IPS DF 4.7 (cell line): Measurements from ENCODE around the gene STAC3.

ENCODE experiments used
- DNase-seq: peaks from one replicate; pipeline ENCODE4 v3.0.0-alpha.2; 2013; ENCODE audit warnings: low spot score; ENCODE audit errors: extremely low read depth

Gene STAC3

DNA sequence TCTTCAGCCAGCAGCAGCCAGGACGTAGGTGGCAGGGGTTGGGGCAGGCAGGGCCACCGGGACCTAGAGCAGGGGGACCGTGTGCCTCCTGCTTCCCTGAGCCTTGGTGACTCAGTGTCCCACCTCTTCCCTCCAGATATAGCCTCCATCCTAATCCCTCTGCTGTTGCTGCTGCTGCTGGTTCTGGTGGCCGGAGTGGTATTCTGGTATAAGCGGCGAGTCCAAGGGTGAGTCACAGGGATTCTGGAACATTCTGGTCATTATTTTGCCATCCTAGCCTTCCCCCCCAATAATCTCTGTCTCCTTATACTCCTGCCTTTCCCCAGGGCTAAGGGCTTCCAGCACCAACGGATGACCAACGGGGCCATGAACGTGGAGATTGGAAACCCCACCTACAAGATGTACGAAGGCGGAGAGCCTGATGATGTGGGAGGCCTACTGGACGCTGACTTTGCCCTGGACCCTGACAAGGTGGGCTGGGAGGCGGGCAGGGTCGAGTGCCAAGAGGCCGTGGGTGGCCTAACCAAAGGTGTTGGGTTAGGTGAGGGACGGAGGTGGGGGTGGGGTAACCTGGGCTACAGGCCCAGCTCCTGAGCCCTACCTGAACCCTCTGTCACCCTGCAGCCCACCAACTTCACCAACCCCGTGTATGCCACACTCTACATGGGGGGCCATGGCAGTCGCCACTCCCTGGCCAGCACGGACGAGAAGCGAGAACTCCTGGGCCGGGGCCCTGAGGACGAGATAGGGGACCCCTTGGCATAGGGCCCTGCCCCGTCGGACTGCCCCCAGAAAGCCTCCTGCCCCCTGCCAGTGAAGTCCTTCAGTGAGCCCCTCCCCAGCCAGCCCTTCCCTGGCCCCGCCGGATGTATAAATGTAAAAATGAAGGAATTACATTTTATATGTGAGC lies 38.9 kb downstream of the STAC3 start:
- DNase-seq = no peak

DNA sequence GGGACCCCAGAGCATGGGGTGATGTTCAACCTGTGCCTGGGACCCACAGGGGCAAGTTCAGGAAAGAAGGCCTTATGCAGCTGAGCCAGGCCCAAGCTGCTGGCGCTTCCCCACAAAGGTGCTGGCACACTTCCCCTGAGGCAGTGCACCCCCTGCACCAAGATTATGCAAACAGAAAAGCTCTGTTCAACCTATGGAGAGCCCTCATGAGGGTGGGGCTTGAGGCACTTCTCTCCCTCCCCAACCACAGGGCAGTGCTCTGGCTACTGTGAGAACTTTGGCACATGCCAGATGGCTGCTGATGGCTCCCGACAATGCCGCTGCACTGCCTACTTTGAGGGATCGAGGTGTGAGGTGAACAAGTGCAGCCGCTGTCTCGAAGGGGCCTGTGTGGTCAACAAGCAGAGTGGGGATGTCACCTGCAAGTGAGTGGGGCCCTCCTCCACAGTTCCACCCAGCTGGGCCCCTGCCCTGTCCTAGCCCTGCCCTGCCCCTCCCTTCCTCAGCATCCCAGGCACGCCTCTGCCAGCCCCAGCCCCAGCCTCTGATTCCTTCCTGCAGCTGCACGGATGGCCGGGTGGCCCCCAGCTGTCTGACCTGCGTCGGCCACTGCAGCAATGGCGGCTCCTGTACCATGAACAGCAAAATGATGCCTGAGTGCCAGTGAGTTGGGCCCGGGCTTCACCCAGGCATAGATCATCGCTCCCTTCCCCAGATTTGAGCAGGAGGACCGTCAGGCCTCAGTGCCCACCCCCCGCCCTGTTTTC lies 39.9 kb downstream of the STAC3 start:
- no peak for DNase-seq

DNA sequence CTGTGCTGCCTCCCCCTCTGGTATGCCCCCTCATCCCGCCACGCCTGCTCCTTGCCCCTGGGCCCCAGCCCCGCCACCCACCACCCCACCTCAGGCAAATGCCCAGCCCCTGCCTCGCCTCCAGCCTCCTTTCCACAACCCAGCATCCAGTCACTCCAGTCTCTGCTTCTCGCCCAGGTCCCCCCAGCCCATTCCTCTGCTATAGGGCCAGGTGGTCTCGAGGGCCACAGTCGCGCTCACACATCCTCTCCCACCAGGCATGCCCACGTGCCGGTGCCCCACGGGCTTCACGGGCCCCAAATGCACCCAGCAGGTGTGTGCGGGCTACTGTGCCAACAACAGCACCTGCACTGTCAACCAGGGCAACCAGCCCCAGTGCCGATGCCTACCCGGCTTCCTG lies 40.5 kb downstream of the STAC3 start:
- no peak for DNase-seq

DNA sequence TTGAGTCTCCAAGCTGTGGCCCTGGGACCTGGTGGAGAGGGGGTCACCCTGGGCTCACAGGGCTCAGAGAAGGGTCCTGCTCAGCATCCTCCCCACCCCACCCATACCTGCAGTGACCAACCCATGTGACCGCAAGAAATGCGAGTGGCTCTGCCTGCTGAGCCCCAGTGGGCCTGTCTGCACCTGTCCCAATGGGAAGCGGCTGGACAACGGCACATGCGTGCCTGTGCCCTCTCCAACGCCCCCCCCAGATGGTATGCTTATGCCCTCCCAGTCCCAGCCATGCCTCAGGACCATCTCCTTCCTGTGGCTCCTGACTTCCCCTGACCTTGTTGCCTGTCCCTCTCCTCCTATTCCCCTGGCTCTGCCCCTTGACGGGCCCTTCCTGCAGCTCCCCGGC lies 41.1 kb downstream of the STAC3 start:
- DNase-seq = no peak

GRCh38 chr12:57208631-57209282 lies 42.2 kb downstream of the STAC3 start:
- no peak for DNase-seq

DNA sequence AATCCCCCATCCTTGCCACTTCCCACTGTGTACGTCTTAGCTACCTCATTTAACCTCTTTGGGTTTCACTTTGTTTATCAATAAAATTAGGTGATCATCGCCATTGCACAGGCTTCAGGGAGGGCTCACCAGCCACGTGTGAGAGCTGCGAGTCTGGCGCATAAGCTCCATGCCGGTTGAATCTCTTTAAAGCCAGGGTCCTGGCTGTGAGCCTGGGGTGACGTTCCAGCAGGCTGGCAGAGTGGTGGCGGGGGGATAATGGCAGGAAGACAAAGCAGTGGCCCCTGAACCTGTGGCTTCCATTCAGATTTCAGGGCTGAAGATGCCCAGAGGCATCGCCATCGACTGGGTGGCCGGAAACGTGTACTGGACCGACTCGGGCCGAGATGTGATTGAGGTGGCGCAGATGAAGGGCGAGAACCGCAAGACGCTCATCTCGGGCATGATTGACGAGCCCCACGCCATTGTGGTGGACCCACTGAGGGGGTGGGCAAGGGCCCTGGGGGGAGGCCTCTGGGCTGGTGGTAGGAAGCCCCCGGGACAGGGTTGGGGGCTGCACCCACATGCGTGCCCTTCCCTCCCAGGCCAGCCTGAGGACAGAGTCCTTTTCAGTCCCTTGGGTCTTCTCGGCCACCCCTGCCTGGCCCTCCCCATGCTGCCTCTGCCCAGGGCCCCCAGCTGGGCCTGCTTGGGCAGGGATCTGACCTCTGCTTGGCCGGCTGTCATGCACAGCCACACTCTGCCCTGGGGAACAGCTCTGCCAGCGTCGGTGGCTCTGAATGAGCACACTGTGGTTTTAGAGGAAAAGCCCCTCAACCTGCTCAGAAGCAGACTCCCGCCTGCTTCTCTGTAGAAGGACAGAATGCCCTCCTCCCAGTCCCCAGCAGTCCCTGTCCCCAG lies 43.0 kb downstream of the STAC3 start:
- DNase-seq = no peak

GRCh38 chr12:57205931-57206330 lies 45.1 kb downstream of the STAC3 start:
- no peak for DNase-seq

DNA sequence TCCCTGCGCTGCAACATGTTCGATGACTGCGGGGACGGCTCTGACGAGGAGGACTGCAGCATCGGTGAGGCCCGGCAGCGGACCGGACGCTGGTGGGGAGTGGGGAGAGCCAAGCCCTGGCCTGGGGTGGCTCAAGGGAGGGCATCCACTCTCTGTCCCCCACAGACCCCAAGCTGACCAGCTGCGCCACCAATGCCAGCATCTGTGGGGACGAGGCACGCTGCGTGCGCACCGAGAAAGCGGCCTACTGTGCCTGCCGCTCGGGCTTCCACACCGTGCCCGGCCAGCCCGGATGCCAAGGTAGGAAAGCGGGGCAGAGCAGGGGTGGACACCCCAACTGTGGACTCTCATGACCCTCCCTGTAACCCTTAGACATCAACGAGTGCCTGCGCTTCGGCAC lies 45.8 kb downstream of the STAC3 start:
- no peak for DNase-seq

- DNase-seq = no peak
Measured at GRCh38 chr12:57204454-57204853, 46.5 kb downstream of the STAC3 start.

- no peak for DNase-seq
Measured at GRCh38 chr12:57203791-57204190, 47.2 kb downstream of the STAC3 start.

- DNase-seq = no peak
Measured at GRCh38 chr12:57203201-57203600, 47.8 kb downstream of the STAC3 start.

DNA sequence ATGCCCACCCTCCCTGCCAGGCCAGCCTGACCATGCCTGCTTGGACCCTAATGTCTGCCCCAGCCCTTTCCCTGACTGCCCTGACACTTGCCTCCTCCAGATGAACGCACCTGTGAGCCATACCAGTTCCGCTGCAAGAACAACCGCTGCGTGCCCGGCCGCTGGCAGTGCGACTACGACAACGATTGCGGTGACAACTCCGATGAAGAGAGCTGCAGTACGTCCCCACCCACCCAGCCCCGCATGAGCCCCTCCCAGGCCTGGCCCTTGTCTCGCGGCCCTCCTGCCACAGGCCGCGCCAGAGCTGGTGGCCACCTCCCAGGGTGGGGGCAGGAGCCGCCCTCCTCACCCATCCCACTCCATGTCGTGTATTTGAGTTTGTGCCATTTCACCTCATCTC lies 48.7 kb downstream of the STAC3 start:
- DNase-seq = no peak

DNA sequence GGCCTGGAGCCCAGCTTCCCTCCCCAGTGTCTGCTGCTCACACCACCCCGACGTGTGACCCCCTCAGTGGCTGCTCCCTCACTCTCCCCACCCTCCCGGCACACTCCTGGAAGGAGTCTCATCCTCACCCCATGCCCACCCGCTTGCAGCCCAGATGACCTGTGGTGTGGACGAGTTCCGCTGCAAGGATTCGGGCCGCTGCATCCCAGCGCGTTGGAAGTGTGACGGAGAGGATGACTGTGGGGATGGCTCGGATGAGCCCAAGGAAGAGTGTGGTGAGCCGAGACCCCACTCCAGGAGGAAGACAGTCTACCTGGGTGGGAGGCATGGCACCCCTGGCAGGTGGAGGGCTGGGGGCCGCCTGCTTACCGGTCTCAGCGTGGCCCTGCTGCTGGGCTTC lies 49.4 kb downstream of the STAC3 start:
- DNase-seq = no peak

DNA sequence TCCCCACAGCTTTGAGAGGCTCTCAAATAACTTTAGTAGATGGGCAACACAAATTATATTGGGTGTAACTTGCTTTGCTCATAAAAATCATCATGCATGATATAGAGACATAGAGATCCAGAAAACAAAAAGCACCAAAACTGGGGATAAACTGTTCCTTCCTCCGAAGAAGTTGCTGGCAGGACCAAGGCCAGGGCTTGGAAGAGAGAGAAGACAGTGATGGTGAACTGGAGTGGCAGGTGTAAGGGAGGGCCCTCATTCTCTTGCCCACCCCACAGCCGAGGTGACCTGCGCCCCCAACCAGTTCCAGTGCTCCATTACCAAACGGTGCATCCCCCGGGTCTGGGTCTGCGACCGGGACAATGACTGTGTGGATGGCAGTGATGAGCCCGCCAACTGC lies 49.8 kb downstream of the STAC3 start:
- DNase-seq = no peak

- DNase-seq = no peak
Measured at GRCh38 chr12:57200497-57200896, 50.5 kb downstream of the STAC3 start.

GRCh38 chr12:57199191-57199590 lies 51.8 kb downstream of the STAC3 start:
- no peak for DNase-seq

GRCh38 chr12:57198329-57198728 lies 52.7 kb downstream of the STAC3 start:
- no peak for DNase-seq

DNA sequence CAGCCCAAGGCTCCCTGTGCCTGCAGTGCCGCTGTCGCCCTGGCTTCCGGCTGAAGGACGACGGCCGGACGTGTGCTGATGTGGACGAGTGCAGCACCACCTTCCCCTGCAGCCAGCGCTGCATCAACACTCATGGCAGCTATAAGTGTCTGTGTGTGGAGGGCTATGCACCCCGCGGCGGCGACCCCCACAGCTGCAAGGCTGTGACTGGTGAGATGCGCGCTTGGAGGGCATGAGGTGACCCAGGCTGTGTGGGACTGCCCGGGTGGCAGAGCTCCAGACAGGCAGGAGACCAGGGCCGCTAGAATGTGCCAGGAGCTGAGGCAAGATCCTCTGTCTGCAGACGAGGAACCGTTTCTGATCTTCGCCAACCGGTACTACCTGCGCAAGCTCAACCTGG lies 54.0 kb downstream of the STAC3 start:
- DNase-seq = no peak

GRCh38 chr12:57196439-57196838 lies 54.5 kb downstream of the STAC3 start:
- DNase-seq = no peak

GRCh38 chr12:57195611-57196371 lies 55.2 kb downstream of the STAC3 start:
- no peak for DNase-seq
